Measurements from ENCODE around the gene HS3ST5. TPM values are rescaled to one million over a fixed set of nuclear protein-coding genes. Genes with fewer than 3 reads are reported as not detected.

Gene HS3ST5
- total and polyA plus RNA-seq, 8 donors: 0.08 to 0.26 (median 0.11) TPM; not detected in 4

DNA sequence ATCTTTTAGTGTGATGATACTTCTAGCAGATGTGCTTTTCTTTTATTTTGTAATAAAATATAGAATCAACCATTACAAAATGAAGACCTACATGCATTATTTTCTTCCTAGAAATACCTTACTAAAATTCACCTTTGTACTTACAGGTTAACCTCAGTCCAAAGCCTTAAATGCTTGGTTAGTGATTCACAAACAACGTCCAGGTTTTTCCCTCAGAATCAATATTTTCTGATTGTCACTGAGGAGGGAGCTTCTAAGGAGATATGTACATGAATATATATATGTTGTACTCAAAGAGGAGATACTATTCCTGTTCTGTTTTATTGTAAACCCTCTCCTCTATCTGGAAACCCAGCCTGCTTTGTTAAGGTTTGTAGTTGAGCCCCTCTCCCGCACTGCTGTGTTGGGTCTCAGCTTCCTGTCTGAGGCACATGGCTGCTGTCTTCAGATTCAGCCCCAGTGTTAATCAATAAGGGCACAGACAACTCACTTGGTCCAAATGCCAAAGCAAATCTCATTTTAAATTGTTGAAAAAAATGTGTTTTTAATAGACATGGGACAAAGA, 33.9 kb upstream of the HS3ST5 start:
- ATAC-seq: no peak
- intact Hi-C loops (cut with DNase I): no loop called here
- H3K4me3 ChIP-seq: no peak overlapping the region
- DNase-seq: no peak
- H3K27me3 ChIP-seq: no peaks in the 10 kb centered on the region
- 29 to 35% methylated on average over 2 of the region's 2 CpGs for WGBS, 2 donors
- no peaks in the 10 kb centered on the region for H3K36me3 ChIP-seq
- TF ChIP-seq, protein P1, sequence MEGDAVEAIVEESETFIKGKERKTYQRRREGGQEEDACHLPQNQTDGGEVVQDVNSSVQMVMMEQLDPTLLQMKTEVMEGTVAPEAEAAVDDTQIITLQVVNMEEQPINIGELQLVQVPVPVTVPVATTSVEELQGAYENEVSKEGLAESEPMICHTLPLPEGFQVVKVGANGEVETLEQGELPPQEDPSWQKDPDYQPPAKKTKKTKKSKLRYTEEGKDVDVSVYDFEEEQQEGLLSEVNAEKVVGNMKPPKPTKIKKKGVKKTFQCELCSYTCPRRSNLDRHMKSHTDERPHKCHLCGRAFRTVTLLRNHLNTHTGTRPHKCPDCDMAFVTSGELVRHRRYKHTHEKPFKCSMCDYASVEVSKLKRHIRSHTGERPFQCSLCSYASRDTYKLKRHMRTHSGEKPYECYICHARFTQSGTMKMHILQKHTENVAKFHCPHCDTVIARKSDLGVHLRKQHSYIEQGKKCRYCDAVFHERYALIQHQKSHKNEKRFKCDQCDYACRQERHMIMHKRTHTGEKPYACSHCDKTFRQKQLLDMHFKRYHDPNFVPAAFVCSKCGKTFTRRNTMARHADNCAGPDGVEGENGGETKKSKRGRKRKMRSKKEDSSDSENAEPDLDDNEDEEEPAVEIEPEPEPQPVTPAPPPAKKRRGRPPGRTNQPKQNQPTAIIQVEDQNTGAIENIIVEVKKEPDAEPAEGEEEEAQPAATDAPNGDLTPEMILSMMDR (IDR thresholded peaks at IDR 0.05): no peak
- H3K27ac ChIP-seq: no peak overlapping the region
- no peaks in the 10 kb centered on the region for H3K4me1 ChIP-seq
- H3K9me3 ChIP-seq: no peaks in the 10 kb centered on the region
- no peak for FAIRE-seq

DNA sequence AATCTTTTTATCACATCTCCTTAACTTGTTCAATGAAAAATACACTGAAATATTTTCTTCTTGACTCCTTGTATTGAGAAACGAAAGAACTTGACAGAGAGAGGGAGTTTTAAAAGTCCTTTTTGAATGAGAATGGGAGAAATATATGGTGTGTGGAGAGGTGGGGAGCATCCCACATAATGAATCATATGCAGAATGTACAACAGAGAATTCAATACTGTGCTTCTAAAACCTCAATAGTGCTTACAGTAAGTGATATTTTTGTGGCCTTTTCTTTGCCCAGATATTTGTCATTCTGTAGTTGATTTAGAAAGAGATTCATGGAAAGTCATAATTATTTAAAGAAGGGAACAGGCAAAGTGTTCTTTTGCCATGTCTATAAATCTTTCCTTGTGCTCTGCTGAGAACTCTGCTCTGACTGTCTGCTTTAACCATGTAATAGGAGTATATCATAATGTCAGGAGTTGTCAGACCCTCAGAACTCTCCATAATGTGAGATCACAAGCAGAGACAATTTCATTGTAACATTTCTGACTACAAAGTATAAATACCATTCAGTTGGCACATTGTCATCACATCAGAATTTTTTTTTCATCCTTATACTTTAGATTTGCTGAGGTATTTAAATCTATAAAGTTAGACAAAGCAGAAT, 32.8 kb upstream of the HS3ST5 start:
- TF ChIP-seq, protein P1 (IDR thresholded peaks at IDR 0.05): no peak
- no peaks in the 10 kb centered on the region for H3K4me1 ChIP-seq
- FAIRE-seq: no peak
- DNase-seq: no peak
- intact Hi-C loops (cut with DNase I): no loop called here
- no peaks in the 10 kb centered on the region for H3K9me3 ChIP-seq
- 38 to 46% methylated on average over 1 of the region's 1 CpG for WGBS, 2 donors
- H3K4me3 ChIP-seq: no peak overlapping the region
- ATAC-seq: no peak
- no peak overlapping the region for H3K27ac ChIP-seq
- no peaks in the 10 kb centered on the region for H3K36me3 ChIP-seq
- no peaks in the 10 kb centered on the region for H3K27me3 ChIP-seq

DNA sequence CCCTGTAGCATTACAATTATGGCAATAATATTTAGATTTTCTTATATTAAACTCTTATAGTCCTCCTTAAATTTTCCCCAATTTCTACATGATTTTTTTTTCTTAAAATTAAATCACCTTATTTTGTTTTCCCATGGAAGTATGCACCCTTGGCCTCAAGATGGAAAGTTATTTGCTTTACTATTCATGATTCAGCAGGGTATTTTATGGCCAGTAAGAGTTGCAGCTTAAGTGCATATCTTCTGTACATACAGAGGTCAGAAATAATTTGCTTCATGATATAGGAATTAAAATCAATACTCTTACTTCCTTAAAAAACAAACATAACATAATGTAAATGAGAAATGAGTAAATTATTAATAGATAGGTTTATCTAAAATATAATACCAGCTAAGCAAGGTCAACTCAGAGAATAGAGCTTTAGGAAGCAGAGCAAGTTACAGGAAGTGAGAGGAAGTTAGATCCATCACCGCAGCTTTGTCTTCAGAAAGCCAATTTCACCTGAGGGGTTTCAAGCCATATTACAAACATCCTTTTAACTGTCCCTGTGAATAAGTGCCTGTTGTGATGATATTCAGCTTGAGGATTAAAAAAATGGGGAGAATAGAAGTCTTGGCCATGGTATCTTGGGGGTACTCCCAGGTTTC, 24.6 kb upstream of the HS3ST5 start:
- DNase-seq: no peak
- intact Hi-C loops (cut with DNase I): no loop called here
- Histone ChIP-seq H3K27me3 (no peaks in the 10 kb centered on the region), H3K36me3 (no peaks in the 10 kb centered on the region), H3K4me1 (no peaks in the 10 kb centered on the region), H3K9me3 (no peaks in the 10 kb centered on the region), H3K4me3 (no peak overlapping the region), H3K27ac (no peak overlapping the region)
- TF ChIP-seq, protein P1 (IDR thresholded peaks at IDR 0.05): no peak
- FAIRE-seq: no peak
- ATAC-seq: no peak
- 54 to 68% methylated on average over 1 of the region's 1 CpG for WGBS, 2 donors

DNA sequence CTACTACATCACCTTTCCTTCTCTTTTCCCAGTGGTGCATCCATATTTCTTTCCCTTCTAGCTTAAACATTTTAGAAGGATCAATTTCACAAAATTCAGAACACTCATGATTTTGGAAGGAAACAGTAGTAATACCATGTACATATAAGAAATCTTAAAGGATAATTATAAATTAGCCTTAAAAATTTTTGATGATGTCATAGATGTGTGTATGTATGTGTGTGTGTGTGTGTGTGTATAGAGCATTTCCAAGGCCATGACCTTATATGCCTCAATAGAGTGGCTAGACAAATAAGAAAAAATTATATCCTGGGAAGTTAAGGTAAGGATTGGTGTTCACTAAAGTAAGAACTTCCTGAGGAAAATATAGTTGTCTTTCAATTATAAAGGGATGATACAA, 24.1 kb upstream of the HS3ST5 start:
- DNase-seq: no peak
- no peak overlapping the region for H3K27ac ChIP-seq
- TF ChIP-seq, protein P1 (IDR thresholded peaks at IDR 0.05): no peak
- intact Hi-C loops (cut with DNase I): no loop called here
- no peaks in the 10 kb centered on the region for H3K36me3 ChIP-seq
- H3K9me3 ChIP-seq: no peaks in the 10 kb centered on the region
- H3K4me1 ChIP-seq: no peaks in the 10 kb centered on the region
- no peaks in the 10 kb centered on the region for H3K27me3 ChIP-seq
- FAIRE-seq: no peak
- no peak for ATAC-seq
- H3K4me3 ChIP-seq: no peak overlapping the region

DNA sequence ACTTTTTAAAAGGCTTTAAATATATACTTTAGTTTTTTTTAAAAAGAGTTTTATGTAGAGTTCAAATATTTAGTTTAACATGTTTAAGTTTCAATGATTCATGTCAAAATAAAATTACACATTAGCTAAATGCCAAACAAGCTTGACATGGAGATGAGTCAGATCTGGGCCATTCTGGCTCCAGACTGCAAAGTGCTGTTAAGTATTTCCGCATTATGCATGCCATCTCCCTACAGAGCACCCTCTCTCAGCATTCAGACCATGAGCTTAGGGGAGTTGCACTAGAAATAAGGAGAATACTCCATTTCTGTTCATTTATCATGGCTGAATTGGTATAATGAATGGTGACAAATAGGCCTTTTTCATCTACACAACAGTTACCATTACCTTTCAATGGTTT, 21.5 kb upstream of the HS3ST5 start:
- ATAC-seq (peak in 1 of 4 donors; percentile 50), DNase-seq (no peak), FAIRE-seq (no peak)
- H3K4me3 ChIP-seq: no peak overlapping the region
- H3K27ac ChIP-seq: no peak overlapping the region
- H3K27me3 ChIP-seq: no peaks in the 10 kb centered on the region
- H3K4me1 ChIP-seq: no peaks in the 10 kb centered on the region
- intact Hi-C loops (cut with DNase I): no loop called here
- WGBS, 2 donors: 82 to 83% methylated on average over 1 of the region's 1 CpG
- no peaks in the 10 kb centered on the region for H3K36me3 ChIP-seq
- no peaks in the 10 kb centered on the region for H3K9me3 ChIP-seq
- TF ChIP-seq, protein P1 (IDR thresholded peaks at IDR 0.05): no peak
